ENCODE results near the gene OR4K5. TPM values are rescaled to one million over a fixed set of nuclear protein-coding genes. Genes with fewer than 3 reads are reported as not detected.

Gene OR4K5
- total RNA-seq, 1 donor from 2014 or later, result not detected

Other genes starting within 250 kb of the OR4K5 start
- gene OR11H2, start 206.7 kb upstream of the OR4K5 start, total RNA-seq, result not detected
- not detected for gene OR4Q3, start 177.0 kb upstream of the OR4K5 start, total RNA-seq
- gene OR4M1, start 147.1 kb upstream of the OR4K5 start, total RNA-seq, result not detected
- not detected for gene OR4N2, start 116.8 kb upstream of the OR4K5 start, total RNA-seq
- gene OR4K2, start 45.5 kb upstream of the OR4K5 start, total RNA-seq, result not detected
- gene OR4K1, start 10.3 kb downstream of the OR4K5 start, total RNA-seq, result not detected
- gene OR4K15, start 55.0 kb downstream of the OR4K5 start, total RNA-seq, result not detected
- gene OR4Q2, start 81.6 kb downstream of the OR4K5 start, total RNA-seq, result not detected
- not detected for gene OR4K14, start 98.7 kb downstream of the OR4K5 start, total RNA-seq
- not detected for gene OR4K13, start 115.4 kb downstream of the OR4K5 start, total RNA-seq
- gene OR4L1, start 139.4 kb downstream of the OR4K5 start, total RNA-seq, result not detected
- gene OR4K17, start 190.1 kb downstream of the OR4K5 start, total RNA-seq, result not detected
- gene OR4N5, start 218.2 kb downstream of the OR4K5 start, total RNA-seq, result not detected